GM19395 (cell line): ENCODE measurements around the gene CNR2.
A peak's percentile ranks its signal among the peaks of the same experiment; 100 is the strongest.
"Not testable (repeated sequence)": the region's sequence is repeated elsewhere in the genome, so short reads cannot be mapped to it uniquely, and the experiment has no call there.

Experiments used
- ATAC-seq: cut with Tn5 transposase; IDR thresholded peaks from one replicate; pipeline ENCODE4 v1.9.1; 2021; ENCODE audit warnings: mild to moderate bottlenecking, moderate library complexity; ENCODE audit not compliant: unreplicated experiment

The CNR2 gene

DNA sequence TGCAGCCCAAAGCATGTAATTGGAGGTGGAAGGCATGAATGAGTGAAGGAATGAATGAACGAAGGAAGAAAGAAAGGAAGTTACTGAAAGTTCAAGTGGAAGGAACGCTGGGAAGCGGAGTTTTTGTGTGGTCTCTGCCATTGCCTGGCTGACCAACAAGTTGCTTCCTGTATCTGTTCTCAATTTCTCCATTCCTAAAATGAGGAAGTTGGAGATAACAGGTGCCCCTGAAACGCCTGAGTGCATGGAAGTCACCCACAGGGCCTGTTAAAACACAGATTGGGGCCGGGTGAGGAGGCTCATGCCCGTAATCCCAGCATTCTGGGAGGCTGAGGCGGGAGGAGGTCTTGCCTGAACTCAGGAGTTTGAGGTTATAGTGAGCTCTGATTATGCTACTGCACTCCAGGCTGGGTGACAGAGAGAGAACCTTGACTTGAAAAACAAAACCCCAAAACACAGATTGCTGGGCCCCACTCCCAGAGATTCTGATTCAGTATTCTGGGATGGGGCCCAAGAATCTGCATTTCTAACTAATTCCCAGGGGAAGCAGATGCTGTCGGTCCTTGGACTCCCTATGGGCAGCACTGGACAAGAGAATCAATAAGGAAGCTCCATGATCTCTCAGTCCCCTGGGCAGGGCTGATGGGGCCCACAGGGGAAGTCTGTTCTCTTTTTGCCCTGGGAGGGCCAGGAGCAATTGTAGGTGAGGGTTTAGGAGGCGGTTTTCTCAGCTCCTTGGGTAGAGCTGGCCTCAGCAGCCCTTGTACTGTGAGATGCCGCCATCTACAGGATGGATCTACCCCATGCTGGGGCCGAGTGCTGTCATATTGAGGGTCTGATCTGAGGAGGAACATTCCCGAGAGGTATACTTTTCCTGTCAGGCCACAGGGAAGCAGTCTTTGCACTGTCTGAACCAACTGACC, 3.3 kb upstream of the CNR2 start:
- ATAC-seq: peak; percentile 63

DNA sequence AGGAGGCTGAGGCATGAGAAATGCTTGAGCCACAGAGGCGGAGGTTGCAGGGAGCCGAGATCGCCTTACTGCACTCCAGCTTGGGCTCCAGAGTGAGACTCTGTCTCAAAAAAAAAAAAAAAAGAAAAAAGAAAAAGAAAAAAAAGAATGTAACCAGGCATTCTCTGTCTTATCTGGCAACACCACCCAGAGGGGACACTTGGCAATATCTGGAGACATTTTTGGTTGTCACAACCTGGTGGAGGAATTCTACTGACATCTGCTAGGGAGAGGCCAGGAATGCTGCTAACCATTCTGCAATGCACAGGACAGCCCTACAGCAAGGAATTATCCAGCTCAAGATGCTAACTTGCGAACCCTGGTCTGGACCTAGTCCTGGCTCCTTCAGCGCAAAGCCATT, 2.3 kb upstream of the CNR2 start:
- ATAC-seq: no peak

DNA sequence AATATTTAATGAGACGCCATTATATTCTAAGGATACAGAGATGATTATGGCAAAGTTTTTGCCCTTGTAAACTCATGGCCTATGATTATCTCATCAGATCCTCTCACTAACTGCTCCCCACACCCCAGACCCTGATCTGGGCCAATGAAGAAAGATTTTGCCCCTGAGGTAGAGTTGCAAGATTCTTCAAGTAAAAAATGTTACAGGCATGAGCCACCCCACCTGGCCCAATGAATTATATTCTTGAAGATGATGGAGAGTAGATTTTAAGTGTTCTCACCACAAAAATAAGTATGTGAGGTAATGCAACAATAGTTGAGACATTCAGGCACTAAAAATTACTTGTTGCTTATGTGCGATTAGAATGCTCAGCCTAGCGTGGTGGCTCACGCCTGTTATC, 1.8 kb upstream of the CNR2 start:
- no peak for ATAC-seq

DNA sequence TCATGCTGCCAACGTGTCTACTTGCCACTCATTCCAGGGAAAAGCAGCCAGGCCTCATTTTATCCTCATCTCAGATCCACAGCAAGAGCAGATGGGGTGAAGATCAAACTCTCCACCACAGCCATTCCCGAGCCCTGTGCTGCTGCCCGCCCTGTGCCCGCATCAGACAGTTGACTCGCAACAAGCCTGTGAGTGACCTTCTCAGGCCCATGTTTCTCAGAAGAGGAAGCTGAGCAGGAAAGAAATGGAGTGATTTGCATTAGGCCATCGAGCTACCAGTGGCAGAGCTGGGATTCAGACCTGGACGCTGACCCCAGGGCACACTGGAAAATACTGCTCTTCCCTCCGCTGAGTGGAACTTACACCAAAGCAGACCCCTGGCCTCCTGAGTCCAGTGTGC, 1.2 kb downstream of the CNR2 start:
- ATAC-seq: no peak

DNA sequence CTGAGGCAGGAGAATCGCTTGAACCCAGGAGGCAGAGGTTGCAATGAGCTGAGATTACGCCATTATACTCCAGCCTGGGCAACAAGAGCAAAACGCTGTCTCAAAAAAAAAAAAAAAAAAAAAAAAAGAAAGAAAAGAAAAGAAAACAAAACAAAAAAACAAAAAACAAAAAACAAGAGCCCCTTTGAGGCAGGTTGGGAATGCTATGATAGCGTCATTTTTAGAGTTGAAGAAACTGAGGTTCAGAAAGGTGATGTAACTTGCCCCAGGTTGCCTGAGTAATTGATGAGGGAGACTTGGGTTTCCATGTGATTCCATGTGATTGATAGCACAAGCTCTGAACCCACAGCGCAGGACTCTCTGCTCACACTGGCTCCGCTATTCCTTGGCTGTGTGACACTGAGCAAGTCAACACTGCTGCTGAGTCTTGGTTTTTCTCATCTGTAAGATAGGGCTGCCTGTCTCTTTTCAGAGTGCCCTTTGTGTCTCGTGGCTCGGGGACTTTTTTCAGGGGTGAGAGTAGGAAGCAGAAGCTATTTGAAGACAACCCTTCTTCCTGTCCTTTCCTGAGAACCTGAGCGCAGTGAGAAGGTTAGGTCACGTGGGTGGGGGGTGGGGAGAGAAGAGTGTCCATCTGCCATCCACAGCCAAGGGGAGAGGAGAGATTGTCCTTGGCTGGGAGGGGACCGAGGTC, 2.5 kb downstream of the CNR2 start:
- ATAC-seq: no peak

DNA sequence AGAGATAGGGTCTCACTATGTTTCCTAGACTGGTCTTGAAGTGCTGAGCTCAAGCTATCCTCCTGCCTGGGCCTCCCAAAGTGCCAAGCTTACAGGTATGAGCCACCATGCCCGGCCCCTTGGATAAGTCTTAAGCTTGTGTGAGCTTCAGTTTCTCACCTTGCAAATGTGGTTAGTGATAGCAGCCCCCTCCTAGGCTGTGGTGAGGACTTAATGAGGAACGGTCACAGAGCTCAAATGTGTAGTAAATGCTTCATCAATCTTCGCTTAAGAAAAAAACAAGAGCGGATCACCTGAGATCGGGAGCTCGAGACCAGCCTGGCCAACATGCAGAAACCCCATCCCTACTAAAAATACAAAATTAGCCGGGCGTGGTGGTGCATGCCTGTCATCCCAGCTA, 3.0 kb downstream of the CNR2 start:
- no peak for ATAC-seq

DNA sequence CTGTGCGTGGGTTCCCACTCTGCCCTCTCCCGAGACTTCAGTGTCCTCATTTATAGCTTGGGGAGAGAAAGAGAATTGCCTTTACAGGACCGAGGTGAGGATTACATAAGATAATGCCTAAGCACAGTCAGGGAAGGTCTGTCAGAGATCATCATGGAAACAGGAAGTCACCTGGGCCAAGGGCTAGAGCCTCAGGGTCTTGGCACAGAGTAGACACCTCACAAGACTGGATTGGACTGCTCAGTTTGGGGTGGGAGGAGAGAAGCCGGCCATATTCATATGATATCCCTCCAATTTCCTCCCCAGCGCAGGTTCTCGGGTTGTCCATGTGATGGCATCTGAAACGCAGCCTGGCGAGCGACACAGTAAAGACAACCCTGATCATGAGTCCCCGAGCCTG, 3.8 kb downstream of the CNR2 start:
- no peak for ATAC-seq

DNA sequence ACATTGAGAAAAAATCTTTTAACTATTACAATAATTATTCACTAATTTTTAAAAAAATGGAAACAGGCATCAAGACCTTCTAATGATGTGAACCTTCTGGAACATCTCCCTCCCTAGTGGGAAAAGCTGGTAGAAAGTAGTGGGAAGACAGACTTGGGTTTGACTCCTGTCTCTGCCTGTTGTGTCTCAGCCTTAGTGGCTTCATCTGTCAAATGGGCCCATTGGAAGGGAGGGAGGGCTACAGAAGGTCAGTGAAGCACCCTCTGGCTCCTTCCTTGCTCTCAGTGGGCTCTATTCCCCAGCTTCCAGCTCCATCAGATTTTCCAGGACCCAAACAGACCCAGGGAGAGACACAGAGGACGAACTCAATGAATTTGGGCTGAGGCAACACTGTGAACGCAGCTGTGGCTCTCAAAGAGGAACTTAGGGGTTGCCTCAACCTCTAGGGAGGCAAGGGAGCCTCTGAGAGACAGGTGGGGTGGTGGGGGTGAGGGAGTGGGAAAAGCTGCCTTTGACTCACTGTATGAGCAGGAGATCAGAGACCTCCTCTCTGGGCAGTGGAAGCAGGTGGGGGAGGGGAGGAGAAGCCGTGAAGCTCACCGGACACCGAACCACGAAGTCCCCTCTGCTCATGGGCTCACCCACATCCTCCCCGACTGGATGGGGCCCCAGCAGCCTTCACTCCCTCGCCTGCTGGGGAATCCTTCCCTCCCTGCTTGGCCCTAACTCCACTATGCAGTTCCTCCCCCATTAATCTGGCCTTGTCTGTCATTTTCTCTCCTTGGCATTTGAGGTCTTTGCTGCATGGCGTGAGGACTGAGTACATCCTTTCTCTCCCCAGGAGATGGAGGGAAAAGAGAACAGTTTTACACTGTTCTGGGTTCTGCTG, 4.5 kb downstream of the CNR2 start:
- peak; percentile 38 for ATAC-seq

DNA sequence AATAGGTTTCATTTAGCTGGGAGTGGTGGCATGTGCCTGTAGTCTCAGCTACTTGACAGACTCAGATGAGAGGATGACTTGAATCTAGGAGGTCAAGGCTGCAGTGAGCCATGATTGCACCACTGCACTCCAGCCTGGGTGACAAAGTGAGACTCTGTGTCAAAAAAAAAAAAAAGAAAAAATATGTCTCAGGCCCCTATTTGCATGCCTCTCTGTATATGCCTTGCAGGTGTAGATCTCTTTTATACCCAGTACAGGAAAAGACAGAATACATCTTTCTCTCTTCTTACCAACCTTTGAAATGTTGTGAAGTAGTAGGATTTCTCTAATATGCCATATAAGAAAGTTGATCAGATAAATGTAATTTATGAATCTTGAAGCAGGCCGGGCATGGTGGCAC, 6.4 kb downstream of the CNR2 start:
- ATAC-seq: no peak

DNA sequence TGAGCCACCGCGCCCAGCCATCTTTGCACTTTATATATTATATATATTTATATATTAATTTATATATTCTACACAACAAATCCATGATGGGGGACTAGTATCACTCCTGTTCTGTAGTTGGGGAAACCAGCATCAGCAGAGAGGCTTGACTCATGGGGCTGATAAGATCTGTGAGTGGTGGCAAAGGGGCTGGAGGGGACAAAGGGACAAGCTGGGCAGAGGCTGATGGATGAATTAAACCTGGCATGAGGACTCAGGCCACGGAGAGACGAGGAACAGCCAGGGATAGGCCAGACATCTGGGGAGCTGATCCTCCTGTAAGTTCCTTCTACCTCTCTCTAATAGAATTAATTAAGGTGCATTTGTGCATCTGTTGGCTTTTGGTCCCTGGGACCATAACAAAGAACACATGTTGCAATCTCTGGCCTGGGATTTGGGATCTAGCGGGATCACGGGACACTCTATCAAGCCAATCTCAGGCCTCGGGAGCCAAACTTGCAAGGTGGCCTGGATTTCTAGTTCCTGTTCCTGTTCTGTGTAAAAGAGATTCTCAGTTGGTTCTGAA, 7.6 kb downstream of the CNR2 start:
- ATAC-seq: no peak

DNA sequence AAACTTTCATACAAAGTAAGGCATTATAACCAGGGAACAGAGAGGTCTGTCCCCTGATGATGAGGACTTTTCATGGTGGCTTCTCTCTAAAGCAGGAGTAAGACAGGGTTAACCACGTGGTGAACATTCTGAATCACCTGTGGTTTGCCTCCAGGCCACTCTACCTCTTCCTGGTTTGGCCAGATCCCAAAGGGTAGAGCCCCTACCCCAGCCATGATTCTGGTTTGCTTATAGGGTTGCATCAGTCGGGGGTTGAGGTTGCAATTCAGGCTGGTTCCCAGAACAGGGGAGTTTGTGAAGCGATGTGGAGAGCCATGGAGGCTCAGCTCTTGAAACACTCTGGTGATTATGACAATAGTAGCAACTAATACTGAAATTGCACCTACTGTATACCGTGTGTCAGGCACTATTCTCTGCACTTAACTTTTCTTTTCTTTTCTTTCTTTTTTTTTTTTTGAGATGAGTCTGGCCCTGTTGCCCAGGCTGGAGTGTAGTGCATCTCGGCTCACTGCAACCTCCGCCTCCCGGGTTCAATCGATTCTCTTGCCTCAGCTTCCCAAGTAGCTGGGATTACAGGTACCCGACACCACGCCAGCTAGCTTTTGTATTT, 8.3 kb downstream of the CNR2 start:
- peak; percentile 40 for ATAC-seq

DNA sequence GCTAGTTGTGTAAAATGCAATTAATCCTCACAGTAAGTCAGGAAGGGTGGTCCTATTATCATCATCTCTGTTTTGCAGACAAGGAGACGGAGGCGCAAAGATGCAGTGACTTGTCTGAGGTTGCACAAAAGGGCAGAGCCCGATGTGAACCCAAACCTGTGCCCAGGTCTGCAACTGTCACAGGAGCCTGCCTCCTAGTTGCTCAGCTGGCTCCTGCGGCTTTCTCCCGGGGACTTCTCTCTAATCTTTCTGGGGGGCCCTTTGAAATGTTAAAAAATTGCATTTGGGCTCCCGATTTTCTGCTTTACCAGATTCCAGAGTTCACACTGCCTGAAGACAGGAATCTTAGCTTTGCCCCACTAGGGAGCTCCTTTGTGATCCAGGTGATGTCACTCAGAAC, 9.4 kb downstream of the CNR2 start:
- ATAC-seq: no peak

DNA sequence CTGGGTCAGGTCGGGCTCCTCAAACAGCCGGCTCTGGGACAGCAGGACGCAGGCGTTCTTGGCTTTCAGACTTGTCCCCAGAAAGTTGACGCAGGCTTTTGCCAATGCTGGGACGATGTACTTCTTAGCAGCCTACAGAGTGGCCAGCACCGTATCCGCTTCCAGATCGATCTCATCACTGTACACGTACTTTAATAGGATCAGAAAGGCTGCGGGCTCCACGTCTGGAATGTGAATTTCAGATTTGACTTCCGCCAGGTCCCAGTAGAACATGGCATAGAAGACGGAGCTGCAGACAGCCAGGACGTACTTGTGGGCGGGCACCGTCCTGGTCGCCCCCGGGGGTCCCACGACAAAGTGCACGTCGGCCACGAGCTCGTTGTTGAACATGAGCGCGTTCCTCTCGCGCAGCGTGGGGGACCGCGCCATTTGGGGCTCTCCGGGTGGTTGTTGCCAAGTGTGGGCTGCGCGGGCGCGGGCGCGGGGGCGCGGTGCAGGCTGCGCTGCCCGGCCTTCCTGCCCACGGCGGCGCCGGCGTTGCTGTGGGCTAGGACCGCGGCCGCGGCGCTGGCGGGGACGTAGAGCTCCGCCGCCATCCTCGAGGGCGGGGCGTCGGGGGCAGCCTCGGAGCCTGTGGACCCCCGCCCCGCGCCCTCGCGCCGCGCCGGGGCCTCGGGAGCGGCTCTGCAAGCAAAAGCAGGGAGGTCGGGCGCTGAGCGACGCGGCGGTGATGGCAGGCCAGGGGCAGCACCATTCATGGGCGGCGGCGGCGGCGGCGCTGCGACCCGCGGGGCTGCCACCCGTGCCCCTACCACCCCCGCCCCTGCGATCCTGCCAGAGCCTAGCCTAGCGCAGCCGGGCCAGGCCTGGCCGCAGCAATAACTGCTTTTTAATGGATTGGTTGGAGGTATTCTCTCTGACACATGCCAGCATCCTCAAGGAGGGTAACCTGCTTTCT, 10.6 kb downstream of the CNR2 start:
- ATAC-seq: no peak

DNA sequence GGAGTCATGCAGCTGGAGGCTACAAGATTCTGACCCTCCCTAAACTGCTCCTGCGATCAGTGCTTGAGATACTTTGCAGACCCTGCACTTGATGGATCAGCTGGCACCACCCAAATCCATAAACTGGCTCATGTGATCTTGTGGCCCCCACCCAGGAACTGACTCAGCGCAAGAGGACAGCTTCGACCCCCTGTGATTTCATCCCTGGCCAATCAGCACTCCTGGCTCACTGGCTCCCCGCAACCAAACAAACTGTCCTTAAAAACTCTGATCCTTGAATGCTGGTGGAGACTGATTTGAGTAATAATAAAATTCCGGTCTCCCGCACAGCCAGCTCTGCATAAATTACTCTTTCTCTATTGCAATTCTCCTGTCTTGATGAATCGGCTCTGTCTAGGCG, 13.1 kb downstream of the CNR2 start:
- ATAC-seq: not testable (repeated sequence)

DNA sequence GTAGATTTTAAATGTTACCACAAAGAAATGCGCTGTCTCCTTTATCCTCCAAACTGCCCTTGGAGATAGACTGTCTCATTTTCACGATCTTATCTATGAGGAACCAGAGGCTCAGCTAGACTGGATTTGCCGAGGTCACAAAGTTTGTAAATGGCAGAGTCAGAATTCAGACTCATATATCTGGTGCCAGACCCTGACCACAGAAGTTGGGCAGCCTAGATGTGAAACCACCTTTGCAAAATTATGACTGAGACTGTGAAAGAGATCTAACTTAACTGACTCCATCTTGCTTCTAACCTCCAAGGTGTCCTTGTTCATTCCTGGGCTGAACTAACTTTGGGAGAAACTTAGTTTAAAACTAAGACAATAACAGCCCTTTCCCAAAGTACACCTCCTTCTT, 14.1 kb downstream of the CNR2 start:
- ATAC-seq: no peak

DNA sequence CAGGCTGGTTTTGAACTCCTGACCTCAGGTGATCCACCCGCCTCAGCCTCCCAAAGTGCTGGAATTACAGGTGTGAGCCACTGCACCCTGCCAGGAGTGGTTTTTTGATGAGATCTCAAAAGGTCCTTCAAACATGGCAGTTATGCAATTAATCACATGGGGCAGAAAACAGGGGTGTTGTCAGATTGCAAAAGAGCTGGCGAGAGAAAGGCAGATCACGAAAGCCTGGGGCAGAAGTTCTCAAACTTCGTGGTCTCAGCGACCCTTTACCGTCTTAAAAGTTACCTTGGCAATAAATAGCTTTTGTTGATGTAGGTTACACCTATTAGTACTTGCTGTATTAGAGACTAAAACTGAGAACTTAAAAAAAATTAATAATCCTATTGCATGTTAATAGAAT, 16.1 kb downstream of the CNR2 start:
- ATAC-seq: no peak

DNA sequence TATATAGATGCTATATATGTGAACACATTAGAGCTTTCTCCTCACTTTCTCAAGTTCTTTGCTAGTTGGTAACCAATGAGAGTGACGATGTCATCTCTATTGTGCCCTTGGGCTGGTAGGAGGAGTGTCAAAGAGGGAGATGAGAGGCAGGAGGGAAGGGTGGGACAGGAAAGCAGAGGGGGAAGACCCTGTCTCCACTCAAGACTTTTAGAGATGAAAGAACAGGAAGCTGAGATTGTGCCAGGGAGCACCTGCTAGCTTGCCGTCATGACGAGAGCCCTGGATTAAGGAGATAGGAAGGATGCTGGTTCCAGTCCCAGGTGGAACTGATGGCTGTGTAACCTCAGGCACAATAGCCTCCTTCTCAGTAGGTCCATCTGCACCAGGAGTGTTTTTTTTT, 16.7 kb downstream of the CNR2 start:
- no peak for ATAC-seq

DNA sequence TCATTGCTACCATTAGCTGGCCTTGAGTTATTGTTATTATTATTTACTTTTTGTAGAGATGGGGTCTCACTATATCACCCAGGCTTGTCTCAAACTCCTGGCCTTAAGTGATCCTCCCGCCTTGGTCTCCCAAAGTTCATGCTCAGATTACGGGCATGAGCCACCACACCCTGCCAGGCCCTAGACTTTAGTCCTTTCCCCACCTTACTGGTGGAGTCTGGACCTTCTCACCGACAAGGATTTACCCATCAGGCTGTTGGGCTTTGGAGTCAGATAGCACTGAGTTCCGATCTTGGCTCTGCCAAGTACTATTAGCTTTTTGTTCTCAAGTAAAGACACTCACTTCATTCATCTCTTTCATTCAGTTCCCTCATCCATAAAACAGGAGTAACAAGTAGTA, 17.2 kb downstream of the CNR2 start:
- ATAC-seq: no peak

DNA sequence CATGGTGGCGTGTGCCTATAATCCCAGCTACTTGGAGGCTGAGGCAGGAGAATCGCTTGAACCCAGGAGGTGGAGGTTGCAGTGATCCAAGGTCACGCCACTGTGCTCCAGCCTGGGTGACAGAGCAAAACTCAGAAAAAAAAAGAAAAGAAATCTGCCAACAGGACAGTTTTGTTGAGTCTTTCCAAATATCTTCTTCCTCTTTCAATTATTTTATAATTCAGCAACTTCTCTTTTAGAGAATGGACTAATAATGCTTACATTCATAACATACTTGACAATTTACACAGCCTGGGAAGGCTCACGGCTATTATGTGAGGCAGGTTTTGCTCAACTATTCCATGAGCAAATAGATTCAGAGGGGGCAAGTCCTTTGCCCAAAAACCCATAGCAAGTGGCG, 18.1 kb downstream of the CNR2 start:
- ATAC-seq: no peak

DNA sequence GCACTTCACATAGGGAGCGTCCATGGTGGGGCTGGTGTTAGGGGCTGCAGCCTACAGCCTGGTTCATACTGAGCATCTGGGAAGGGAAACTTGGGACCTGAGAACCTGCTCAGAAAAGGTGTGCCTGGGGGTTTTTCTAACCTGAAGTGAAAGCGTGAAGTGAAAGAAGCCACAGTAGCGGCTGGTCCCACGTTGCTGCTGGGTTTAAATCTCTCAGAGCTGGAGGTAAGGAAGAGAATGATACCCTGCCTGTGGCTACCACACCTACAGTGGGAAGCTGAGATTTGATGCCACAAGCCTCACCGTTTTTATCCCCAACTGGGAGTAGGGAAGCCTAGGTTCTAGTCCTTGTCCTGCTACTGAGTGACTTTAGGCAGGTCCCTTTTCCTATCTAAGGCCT, 24.1 kb downstream of the CNR2 start:
- ATAC-seq: peak; percentile 60
